HepG2 (cell line): Measurements from ENCODE around the gene NRAP. TPM values are rescaled to one million over a fixed set of nuclear protein-coding genes. Genes with fewer than 3 reads are reported as not detected.

Experiments used
- ATAC-seq: fragments of 200-7000 bp; cut with Tn5 transposase; 3 replicates; pipeline ENCODE4 v1.9.1; 2020; ENCODE audit warnings: mild to moderate bottlenecking, moderate library complexity
- BruUV-seq: library from RNA; stranded (reverse); fragments of 400-500 nt; replicated peaks from 2 replicates; lab custom pipeline; 2021; lab: Mats Ljungman, UMichigan
- CTCF ChIA-PET: fragments of 300-600 bp; formaldehyde crosslinking; extraction: SDS; loops from one replicate; lab custom pipeline; 2021; ENCODE audit warnings: low total read pairs, inconsistent platforms, low intra/inter-chr PET ratio; lab: Yijun Ruan, JAX
- POLR2A ChIA-PET: fragments of 350-600 bp; sonication (Branson Sonifier 250); formaldehyde crosslinking; loops from one replicate; lab custom pipeline; 2020; ENCODE audit warnings: antibody characterized with exemption, inconsistent platforms; lab: Yijun Ruan, JAX
- DNase-seq: peaks from one replicate; pipeline ENCODE4 v3.0.0-alpha.2; 2015; ENCODE audit warnings: low spot score
- FAIRE-seq: peaks from 3 replicates; lab custom pipeline; 2011; peaks lifted over from hg19 to GRCh38; lab: Jason Lieb, UNC
- H2AFZ ChIP-seq: one replicate; pipeline ENCODE4 v1.6.1; 2011; ENCODE audit warnings: low read length, inconsistent platforms
- H3K27ac ChIP-seq: fragments of 300-600 bp; 3 replicates; pipeline ENCODE4 v1.8.0; 2011; ENCODE audit warnings: mixed run types, mild to moderate bottlenecking, mixed read lengths, low read length, inconsistent platforms; ENCODE audit not compliant: insufficient read depth; ENCODE audit errors: extremely low read length
- H3K27me3 ChIP-seq, 2 experiments: fragments of 200-600 bp in 1 of 2; 2 replicates in 1 of 2; 3 replicates in 1 of 2; pipeline versions ENCODE4 v1.6.0 to v1.8.0; 2011; ENCODE audit warnings: low read length in 2 of 2, mild to moderate bottlenecking in 2 of 2, moderate library complexity in 2 of 2, inconsistent platforms in 1 of 2; ENCODE audit not compliant: insufficient read depth in 2 of 2, control insufficient read depth in 1 of 2
- H3K36me3 ChIP-seq, 2 experiments: fragments of 200-600 bp in 1 of 2; replicated peaks in 1 of 2; 2 replicates in 1 of 2; 3 replicates in 1 of 2; pipeline versions ENCODE4 v1.5.1 to v1.8.0; 2011; ENCODE audit warnings: low read length in 2 of 2, inconsistent platforms in 1 of 2; ENCODE audit not compliant: insufficient read depth in 2 of 2, control insufficient read depth in 1 of 2
- H3K4me1 ChIP-seq: 2 replicates; pipeline ENCODE4 v1.5.1; 2012; ENCODE audit warnings: low read length, inconsistent platforms; ENCODE audit not compliant: insufficient read depth
- H3K4me2 ChIP-seq: 2 replicates; pipeline ENCODE4 v1.6.0; 2011; ENCODE audit warnings: low read depth, low read length, inconsistent platforms
- H3K4me3 ChIP-seq, 3 experiments: fragments of 200-600 bp in 1 of 3; sonication (generic), shearing (Covaris generic) in 1 of 3; replicated peaks in 1 of 3; 2 replicates each; pipeline ENCODE4 v1.5.1; 2011 to 2016; ENCODE audit warnings: low read length in 3 of 3, inconsistent platforms in 2 of 3, low read depth in 2 of 3, mild to moderate bottlenecking in 2 of 3, control low read depth in 1 of 3, mixed read lengths in 1 of 3; ENCODE audit not compliant: insufficient read depth in 1 of 3
- H3K79me2 ChIP-seq: one replicate; pipeline ENCODE4 v1.6.1; 2011; ENCODE audit warnings: low read length, inconsistent platforms; ENCODE audit not compliant: insufficient read depth
- H3K9ac ChIP-seq: 2 replicates; pipeline ENCODE4 v1.6.0; 2011; ENCODE audit warnings: mild to moderate bottlenecking, low read depth, low read length, inconsistent platforms; ENCODE audit not compliant: insufficient read depth
- H3K9me3 ChIP-seq: 2 replicates; pipeline ENCODE4 v1.5.1; 2012; ENCODE audit warnings: mild to moderate bottlenecking, low read length
- H4K20me1 ChIP-seq: 2 replicates; pipeline ENCODE4 v1.6.0; 2011; ENCODE audit warnings: inconsistent platforms, mild to moderate bottlenecking, low read length, moderate library complexity; ENCODE audit not compliant: insufficient read depth
- ARHGAP35 ChIP-seq: sonication (generic); formaldehyde crosslinking; IDR thresholded peaks from 2 replicates; pipeline ENCODE4 v1.9.0; 2022; ENCODE audit warnings: mild to moderate bottlenecking, inconsistent platforms, moderate library complexity, missing genetic modification reagents, borderline replicate concordance
- HDAC2 ChIP-seq: sonication (generic); formaldehyde crosslinking; IDR thresholded peaks from 2 replicates; pipeline ENCODE4 v1.4.0; 2020; ENCODE audit warnings: missing genetic modification reagents
- JARID2 ChIP-seq: sonication (generic); formaldehyde crosslinking; IDR thresholded peaks from 2 replicates; pipeline ENCODE4 v1.8.1; 2023; ENCODE audit warnings: missing genetic modification reagents, inconsistent platforms; ENCODE audit not compliant: insufficient replicate concordance
- MAFK ChIP-seq, 2 experiments: IDR thresholded peaks in 1 of 2; conservative IDR thresholded peaks in 1 of 2; 2 replicates each; pipeline ENCODE4 v1.6.1; 2011; ENCODE audit warnings: improper control_type of control experiment in 2 of 2, low read length in 2 of 2
- NFRKB ChIP-seq: fragments of 450-650 bp; IDR thresholded peaks from 2 replicates; pipeline ENCODE4 v1.6.1; 2017
- RAD21 ChIP-seq: fragments of 450-650 bp; formaldehyde crosslinking; IDR thresholded peaks from 2 replicates; pipeline ENCODE4 v1.5.0; 2020; ENCODE audit warnings: mild to moderate bottlenecking
- SMYD3 ChIP-seq: sonication (generic); formaldehyde crosslinking; IDR thresholded peaks from 2 replicates; pipeline ENCODE4 v1.8.1; 2023; ENCODE audit warnings: mild to moderate bottlenecking, missing genetic modification reagents
- TBX2 ChIP-seq: sonication (generic); formaldehyde crosslinking; IDR thresholded peaks from 2 replicates; pipeline ENCODE4 v1.5.0; 2020; ENCODE audit warnings: missing genetic modification reagents, mild to moderate bottlenecking, borderline replicate concordance
- TEAD3 ChIP-seq: optimal IDR thresholded peaks from 2 replicates; pipeline ENCODE3; 2016; ENCODE audit warnings: borderline replicate concordance
- ZBTB21 ChIP-seq: sonication (generic); formaldehyde crosslinking; IDR thresholded peaks from 2 replicates; pipeline ENCODE4 v1.4.0; 2020; ENCODE audit warnings: missing genetic modification reagents
- ZNF484 ChIP-seq: sonication (generic); formaldehyde crosslinking; IDR thresholded peaks from 2 replicates; pipeline ENCODE4 v1.5.1; 2020; ENCODE audit warnings: mild to moderate bottlenecking, low read depth, missing genetic modification reagents, borderline replicate concordance
- ZNF530 ChIP-seq: sonication (generic); formaldehyde crosslinking; IDR thresholded peaks from 2 replicates; pipeline ENCODE4 v1.5.0; 2020; ENCODE audit warnings: low read depth, mild to moderate bottlenecking, missing genetic modification reagents
- ZNF609 ChIP-seq: sonication (generic); formaldehyde crosslinking; IDR thresholded peaks from 2 replicates; pipeline ENCODE4 v1.4.0; 2020; ENCODE audit warnings: mild to moderate bottlenecking, missing genetic modification reagents, borderline replicate concordance
- ZNF782 ChIP-seq: sonication (generic); formaldehyde crosslinking; IDR thresholded peaks from 2 replicates; pipeline ENCODE4 v1.4.0; 2020; ENCODE audit warnings: missing genetic modification reagents, mild to moderate bottlenecking, borderline replicate concordance
- WGBS: methylation state at CpG from one replicate; pipeline ENCODE4 v1.1.6; 2017; ENCODE audit warnings: low lambda C conversion rate; 5-methylcytosine and 5-hydroxymethylcytosine counted together
- in situ Hi-C: cut with HindIII; loops from 2 replicates; pipeline ENCODE4 v1.10.0; 2017; ENCODE audit warnings: low pct_unique_long_range_greater_than_20kb; ENCODE audit not compliant: extremely low pct_ligation_motif_present
- intact Hi-C: fragments of 100-400 bp; cut with micrococcal nuclease; formaldehyde crosslinking; loops from one replicate; pipeline ENCODE4 v1.10.0; 2022; ENCODE audit not compliant: unreplicated experiment
- polyA plus RNA-seq, 8 experiments: library from polyadenylated mRNA; depleted of rRNA in 3 of 8; stranded (reverse) in 7 of 8; unstranded in 1 of 8; fragments of >200 nt; fragmentation: Illumina TruSeq in 4 of 8; extraction: Trizol in 4 of 8; gene quantifications; 2 replicates each; pipeline versions ENCODE4 v1.2.1 to v1.2.3, GENCODE V29; 2011 to 2016; ENCODE audit warnings: low read depth in 4 of 8, missing spikeins in 1 of 8, mixed read lengths in 1 of 8; ENCODE audit not compliant: insufficient read depth in 1 of 8
- total RNA-seq, 5 experiments: library from RNA; depleted of rRNA; stranded (reverse); fragments of >200 nt; fragmentation: Illumina TruSeq; extraction: Trizol; gene quantifications; 2 replicates each; pipeline ENCODE4 v1.2.3, GENCODE V29; 2016; ENCODE audit warnings: low read depth in 1 of 5
- TF ChIP-seq, protein P1 (sequence below): sonication (generic); formaldehyde crosslinking; IDR thresholded peaks from 2 replicates; pipeline ENCODE4 v1.4.0; 2020; ENCODE audit warnings: missing genetic modification reagents

NRAP gene
- total and polyA plus RNA-seq, 2 of the 13 experiments (the other 11 are each of a cell fraction or from before 2014, with no cell fraction given) = not detected

DNA sequence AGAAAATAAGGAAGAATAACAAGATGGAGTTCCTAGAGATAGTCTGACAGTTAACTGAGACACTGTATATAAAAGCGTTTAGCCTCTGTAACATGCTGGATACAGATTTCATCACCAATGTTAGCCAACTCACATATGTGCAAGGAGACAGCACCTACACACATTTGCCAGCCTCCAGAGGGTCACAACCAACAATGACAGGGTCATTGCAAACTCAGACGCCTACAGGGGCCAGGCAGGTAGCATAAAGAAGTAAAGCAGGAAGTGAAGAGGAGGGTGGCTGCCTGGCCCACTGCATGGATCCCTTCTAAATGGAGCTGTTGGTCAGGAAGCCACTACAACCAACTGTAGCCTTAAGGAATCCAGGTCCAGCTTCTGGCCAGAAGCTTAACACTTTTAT, 50.4 kb downstream of the NRAP start:
- FAIRE-seq = no peak

More for the DNA sequence above, 50.4 kb downstream of the NRAP start:
- Histone ChIP-seq H4K20me1 (no peaks in the 10 kb centered on the region), H3K4me1 (no peaks in the 10 kb centered on the region), H3K27me3 (no peaks in the 10 kb centered on the region; a peak in 1 of 5 replicates), H2AFZ (no peak overlapping the region), H3K79me2 (no peaks in the 10 kb centered on the region), H3K36me3 (no peaks in the 10 kb centered on the region), H3K4me2 (no peak overlapping the region), H3K9me3 (no peaks in the 10 kb centered on the region), H3K9ac (no peak overlapping the region), H3K4me3 (no peak overlapping the region), H3K27ac (no peak overlapping the region)
- in situ Hi-C loops = no loop called here
- ChIA-PET CTCF (no interaction called here), POLR2A (no interaction called here)
- no TSS peak for BruUV-seq
- ATAC-seq (no peak), DNase-seq (no peak)
- TF ChIP-seq NFRKB (no peak), JARID2 (CRISPR knock-in tag) (no peak), ZNF609 (CRISPR knock-in tag) (no peak), ARHGAP35 (no peak), TBX2 (CRISPR knock-in tag) (no peak), SMYD3 (no peak), ZNF484 (CRISPR knock-in tag) (no peak), ZBTB21 (CRISPR knock-in tag) (no peak), HDAC2 (CRISPR knock-in tag) (no peak), ZNF782 (CRISPR knock-in tag) (no peak), MAFK (conservative IDR thresholded peaks at IDR 0.05 in 1 of 2, IDR thresholded peaks at IDR 0.05 in 1 of 2; ENCODE audit: low read length in 2 of 2) (no peak), ZNF530 (CRISPR knock-in tag) (no peak), RAD21 (CRISPR knock-in tag) (no peak), TEAD3 (CRISPR knock-in tag) (no peak)
- TF ChIP-seq, protein P1, sequence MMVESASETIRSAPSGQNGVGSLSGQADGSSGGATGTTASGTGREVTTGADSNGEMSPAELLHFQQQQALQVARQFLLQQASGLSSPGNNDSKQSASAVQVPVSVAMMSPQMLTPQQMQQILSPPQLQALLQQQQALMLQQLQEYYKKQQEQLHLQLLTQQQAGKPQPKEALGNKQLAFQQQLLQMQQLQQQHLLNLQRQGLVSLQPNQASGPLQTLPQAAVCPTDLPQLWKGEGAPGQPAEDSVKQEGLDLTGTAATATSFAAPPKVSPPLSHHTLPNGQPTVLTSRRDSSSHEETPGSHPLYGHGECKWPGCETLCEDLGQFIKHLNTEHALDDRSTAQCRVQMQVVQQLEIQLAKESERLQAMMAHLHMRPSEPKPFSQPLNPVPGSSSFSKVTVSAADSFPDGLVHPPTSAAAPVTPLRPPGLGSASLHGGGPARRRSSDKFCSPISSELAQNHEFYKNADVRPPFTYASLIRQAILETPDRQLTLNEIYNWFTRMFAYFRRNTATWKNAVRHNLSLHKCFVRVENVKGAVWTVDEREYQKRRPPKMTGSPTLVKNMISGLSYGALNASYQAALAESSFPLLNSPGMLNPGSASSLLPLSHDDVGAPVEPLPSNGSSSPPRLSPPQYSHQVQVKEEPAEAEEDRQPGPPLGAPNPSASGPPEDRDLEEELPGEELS = no peak
- WGBS = 12% methylated on average over 2 of the region's 2 CpGs
- intact Hi-C loops = no loop called here
